ENCODE results near the gene AADAT. TPM values are rescaled to one million over a fixed set of nuclear protein-coding genes. Genes with fewer than 3 reads are reported as not detected.

The AADAT gene
- total and polyA plus RNA-seq, 2 of the 8 experiments (the other 6 are each of a cell fraction or from before 2014, with no cell fraction given) = 6.1 to 7.7 TPM

- Histone ChIP-seq H2BK15ac (ENCODE audit: low read length) (no peak overlapping the region), H3K56ac (replicated peaks; ENCODE audit: insufficient read length, low read depth, low read length) (no peak overlapping the region), H3K4me1 (replicated peaks in 1 of 4; ENCODE audit: control insufficient read depth in 3 of 4, insufficient read depth in 4 of 4, low read length in 3 of 4) (no peaks in the 10 kb centered on the region; a peak in 1 of 7 replicates), H3K14ac (ENCODE audit: insufficient read length) (no peak overlapping the region), H3K27me3 (replicated peaks in 1 of 4; ENCODE audit: control insufficient read depth in 3 of 4, extremely low read depth in 1 of 4, insufficient read depth in 3 of 4, low read length in 3 of 4) (no peaks in the 10 kb centered on the region), H2BK20ac (ENCODE audit: low read length) (no peak overlapping the region), H3K27ac (ENCODE audit: low read depth, low read length) (no peak overlapping the region), H3K9ac (replicated peaks in 1 of 4; ENCODE audit: extremely low read depth in 1 of 4, low read depth in 3 of 4, low read length in 3 of 4) (no peak overlapping the region), H3K79me2 (ENCODE audit: control insufficient read depth in 1 of 2, insufficient read depth in 2 of 2, low read length in 2 of 2) (no peaks in the 10 kb centered on the region), H4K20me1 (replicated peaks in 1 of 2; ENCODE audit: control insufficient read depth in 1 of 2, insufficient read depth in 2 of 2, low read length in 2 of 2) (peaks cover 0 to 2% of the 10 kb centered on the region in 2 experiments), H2BK120ac (replicated peaks; ENCODE audit: low read depth, low read length) (no peak overlapping the region), H2AFZ (ENCODE audit: low read length) (no peak overlapping the region), H4K5ac (ENCODE audit: insufficient read length, low read depth, low read length) (no peak overlapping the region), H3K9me3 (ENCODE audit: insufficient read depth in 2 of 2, low read depth in 1 of 2, low read length in 1 of 2) (no peaks in the 10 kb centered on the region), H3K36me3 (ENCODE audit: control insufficient read depth in 2 of 4, insufficient read depth in 4 of 4, low read length in 3 of 4) (peaks cover 2 to 20% (median 11%) of the 10 kb centered on the region in 4 experiments; a peak in 4 of 8 replicates), H2AK5ac (ENCODE audit: low read depth, low read length) (no peak overlapping the region), H2BK12ac (ENCODE audit: low read depth, low read length) (no peak overlapping the region), H3K4ac (replicated peaks; ENCODE audit: insufficient read length, low read depth, low read length) (no peak overlapping the region), H3K4me3 (ENCODE audit: extremely low read depth in 1 of 4, insufficient read depth in 2 of 4, low read depth in 3 of 4, low read length in 4 of 4) (no peak overlapping the region), H3K79me1 (ENCODE audit: low read depth, low read length) (no peaks in the 10 kb centered on the region), H4K91ac (replicated peaks; ENCODE audit: insufficient read length, low read length) (no peak overlapping the region), H3K23me2 (ENCODE audit: low read depth, low read length) (no peaks in the 10 kb centered on the region; the same call in 1 of the 2 replicates), H4K8ac (ENCODE audit: extremely low read depth, insufficient read depth, low read length) (no peak overlapping the region), H3K18ac (ENCODE audit: extremely low read depth, low read length) (no peak overlapping the region), H2BK5ac (ENCODE audit: low read depth, low read length) (no peak overlapping the region), H3K4me2 (ENCODE audit: insufficient read depth in 1 of 2, low read depth in 2 of 2, low read length in 2 of 2) (no peak overlapping the region), H3K23ac (ENCODE audit: insufficient read length) (no peak overlapping the region)
- ChIA-PET POLR2A (ENCODE audit: partially characterized antibody) (no interaction called here), CTCF (ENCODE audit: partially characterized antibody) (no interaction called here)
- WGBS, 2 experiments (ENCODE audit: extremely low coverage in 1 of 2, insufficient coverage in 1 of 2, insufficient read length in 1 of 2, insufficient replicate concordance in 2 of 2, low coverage in 1 of 2, low lambda C conversion rate in 2 of 2, missing lambda C conversion rate in 1 of 2) = 90% methylated on average over 2 of the region's 2 CpGs; no CpG with 5 or more reads in 1 of the 2 experiments
- TF ChIP-seq YY1 (IDR thresholded peaks at IDR 0.05; ENCODE audit: low read depth, low read length) (no peak), CBX8 (IDR thresholded peaks at IDR 0.05; ENCODE audit: borderline replicate concordance, low read depth, low read length) (no peak), E2F6 (IDR thresholded peaks at IDR 0.05) (no peak), CTCF (IDR thresholded peaks at IDR 0.05; ENCODE audit: control extremely low read depth in 1 of 3, insufficient read depth in 1 of 3, low read depth in 1 of 3, low read length in 3 of 3) (no peak), BRCA1 (IDR thresholded peaks at IDR 0.05; ENCODE audit: low read depth, low read length) (no peak), SP2 (IDR thresholded peaks at IDR 0.05; ENCODE audit: low read length) (no peak), POLR2A (IDR thresholded peaks at IDR 0.05; ENCODE audit: control extremely low read depth in 1 of 2, low read depth in 2 of 2, low read length in 2 of 2) (no peak), PHF8 (conservative IDR thresholded peaks at IDR 0.05; ENCODE audit: low read depth, low read length) (no peak)
- no peak for DNase-seq (ENCODE audit: low read depth in 1 of 2, low spot score in 2 of 2)
- no peak for FAIRE-seq
Measured at GRCh38 chr4:170083541-170083940, 6.2 kb downstream of the AADAT start.

All from H1 (cell line).